Measurements from ENCODE around the gene LRRC47. TPM values are rescaled to one million over a fixed set of nuclear protein-coding genes. Genes with fewer than 3 reads are reported as not detected.

LRRC47 gene
- total RNA-seq, 4 donors from 2014 or later, result 19.0 to 44.7 (median 37.4) TPM

DNA sequence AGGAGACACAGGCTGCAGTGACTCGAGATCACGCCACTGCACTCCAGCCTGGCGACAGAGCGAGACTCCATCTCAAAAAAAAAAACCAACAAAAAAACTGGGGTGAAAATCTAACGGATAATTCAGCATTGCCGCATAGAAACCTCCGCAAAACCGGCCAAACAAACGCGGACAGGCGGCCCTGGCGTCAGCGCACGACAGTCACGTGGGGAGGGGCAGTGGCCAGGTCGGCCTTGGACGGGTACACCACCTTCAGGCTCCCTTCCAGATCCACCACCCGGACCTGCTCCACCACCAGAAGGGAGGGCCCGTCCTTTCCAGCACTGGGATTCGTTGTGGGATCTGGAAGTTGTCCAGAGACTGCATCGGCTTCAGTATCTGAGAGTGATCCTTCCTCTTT is 15.4 kb downstream of the LRRC47 start:
- no peak for DNase-seq
- no peaks in the 10 kb centered on the region for H3K36me3 ChIP-seq

DNA sequence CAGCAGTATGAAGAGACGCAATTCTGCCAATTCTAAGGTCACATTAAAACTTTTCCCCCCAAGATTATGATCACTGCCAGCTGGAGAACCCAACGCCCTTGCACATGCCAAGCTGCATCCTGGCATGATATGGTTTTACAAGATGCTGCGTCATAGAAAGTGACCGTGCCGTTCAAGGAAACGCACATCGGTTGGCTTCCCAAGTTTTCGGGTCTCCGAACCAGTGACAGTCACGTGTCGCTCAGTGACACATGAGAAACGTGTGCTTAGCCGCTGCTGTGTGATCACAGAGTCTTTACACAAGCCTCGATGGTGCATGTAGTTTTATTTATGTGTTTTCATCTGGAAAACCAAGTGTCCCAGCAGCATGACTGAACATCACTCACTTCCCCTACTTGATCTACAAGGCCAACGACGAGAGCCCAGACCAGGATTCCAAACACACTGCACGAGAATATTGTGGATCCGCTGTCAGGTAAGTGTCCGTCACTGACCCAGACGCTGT is 16.3 kb downstream of the LRRC47 start:
- Histone ChIP-seq H3K36me3 (no peaks in the 10 kb centered on the region), H3K27me3 (no peaks in the 10 kb centered on the region), H3K4me3 (no peak overlapping the region), H3K9me3 (no peaks in the 10 kb centered on the region), H3K27ac (no peak overlapping the region), H3K4me1 (peaks cover 0 to under 1% of the 10 kb centered on the region in 2 donors)
- intact Hi-C loops (cut with DNase I; ENCODE audit: low total_unique reads), result no loop called here
- no peak for DNase-seq
- TF ChIP-seq, protein P1, sequence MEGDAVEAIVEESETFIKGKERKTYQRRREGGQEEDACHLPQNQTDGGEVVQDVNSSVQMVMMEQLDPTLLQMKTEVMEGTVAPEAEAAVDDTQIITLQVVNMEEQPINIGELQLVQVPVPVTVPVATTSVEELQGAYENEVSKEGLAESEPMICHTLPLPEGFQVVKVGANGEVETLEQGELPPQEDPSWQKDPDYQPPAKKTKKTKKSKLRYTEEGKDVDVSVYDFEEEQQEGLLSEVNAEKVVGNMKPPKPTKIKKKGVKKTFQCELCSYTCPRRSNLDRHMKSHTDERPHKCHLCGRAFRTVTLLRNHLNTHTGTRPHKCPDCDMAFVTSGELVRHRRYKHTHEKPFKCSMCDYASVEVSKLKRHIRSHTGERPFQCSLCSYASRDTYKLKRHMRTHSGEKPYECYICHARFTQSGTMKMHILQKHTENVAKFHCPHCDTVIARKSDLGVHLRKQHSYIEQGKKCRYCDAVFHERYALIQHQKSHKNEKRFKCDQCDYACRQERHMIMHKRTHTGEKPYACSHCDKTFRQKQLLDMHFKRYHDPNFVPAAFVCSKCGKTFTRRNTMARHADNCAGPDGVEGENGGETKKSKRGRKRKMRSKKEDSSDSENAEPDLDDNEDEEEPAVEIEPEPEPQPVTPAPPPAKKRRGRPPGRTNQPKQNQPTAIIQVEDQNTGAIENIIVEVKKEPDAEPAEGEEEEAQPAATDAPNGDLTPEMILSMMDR (IDR thresholded peaks at IDR 0.05), result no peak
- no peak for TF ChIP-seq POLR2A (IDR thresholded peaks at IDR 0.05)

More for the DNA sequence above, 15.4 kb downstream of the LRRC47 start:
- Histone ChIP-seq H3K9me3 (no peaks in the 10 kb centered on the region), H3K27ac (no peak overlapping the region), H3K4me3 (no peak overlapping the region), H3K4me1 (no peaks in the 10 kb centered on the region), H3K27me3 (no peaks in the 10 kb centered on the region)
- TF ChIP-seq POLR2A (IDR thresholded peaks at IDR 0.05), result no peak
- TF ChIP-seq, protein P1 (IDR thresholded peaks at IDR 0.05), result no peak
- intact Hi-C loops (cut with DNase I; ENCODE audit: low total_unique reads), result no loop called here

DNA sequence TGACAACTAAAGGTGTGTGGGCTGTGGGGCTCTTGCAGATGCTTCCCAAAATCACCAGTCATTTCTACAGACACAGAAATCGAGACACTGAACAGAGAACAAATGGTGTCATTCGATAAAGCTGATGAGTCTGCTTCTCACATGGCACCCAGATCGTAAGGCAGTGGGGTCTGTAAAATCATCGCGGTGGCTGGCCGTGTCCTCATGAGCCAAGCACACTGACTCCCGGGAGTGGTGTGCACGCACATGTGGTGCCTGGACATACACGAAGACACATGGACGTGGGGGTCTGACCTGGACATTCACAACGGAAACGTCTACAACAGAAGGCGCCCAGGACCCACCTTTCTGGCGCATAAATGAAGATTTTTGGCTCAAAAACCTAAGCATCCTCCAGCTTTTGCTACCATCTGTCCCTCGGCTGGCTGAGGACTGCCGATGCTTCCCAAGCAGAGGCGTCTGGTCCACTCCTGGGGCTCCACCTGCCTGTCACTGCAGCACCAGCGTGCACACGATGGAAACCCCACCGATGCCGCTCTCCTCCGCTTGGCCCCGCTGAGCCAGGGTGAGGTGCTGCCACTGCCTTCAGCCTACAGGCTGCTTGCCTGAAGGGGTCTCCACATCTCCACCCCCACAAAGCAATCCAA is 16.9 kb downstream of the LRRC47 start:
- TF ChIP-seq POLR2A (IDR thresholded peaks at IDR 0.05), result no peak
- TF ChIP-seq, protein P1 (IDR thresholded peaks at IDR 0.05), result no peak
- Histone ChIP-seq H3K9me3 (no peaks in the 10 kb centered on the region), H3K27ac (no peak overlapping the region), H3K27me3 (no peaks in the 10 kb centered on the region), H3K4me1 (peaks cover 0 to 6% of the 10 kb centered on the region in 2 donors), H3K4me3 (no peak overlapping the region), H3K36me3 (no peaks in the 10 kb centered on the region)
- intact Hi-C loops (cut with DNase I; ENCODE audit: low total_unique reads), result no loop called here
- no peak for DNase-seq

DNA sequence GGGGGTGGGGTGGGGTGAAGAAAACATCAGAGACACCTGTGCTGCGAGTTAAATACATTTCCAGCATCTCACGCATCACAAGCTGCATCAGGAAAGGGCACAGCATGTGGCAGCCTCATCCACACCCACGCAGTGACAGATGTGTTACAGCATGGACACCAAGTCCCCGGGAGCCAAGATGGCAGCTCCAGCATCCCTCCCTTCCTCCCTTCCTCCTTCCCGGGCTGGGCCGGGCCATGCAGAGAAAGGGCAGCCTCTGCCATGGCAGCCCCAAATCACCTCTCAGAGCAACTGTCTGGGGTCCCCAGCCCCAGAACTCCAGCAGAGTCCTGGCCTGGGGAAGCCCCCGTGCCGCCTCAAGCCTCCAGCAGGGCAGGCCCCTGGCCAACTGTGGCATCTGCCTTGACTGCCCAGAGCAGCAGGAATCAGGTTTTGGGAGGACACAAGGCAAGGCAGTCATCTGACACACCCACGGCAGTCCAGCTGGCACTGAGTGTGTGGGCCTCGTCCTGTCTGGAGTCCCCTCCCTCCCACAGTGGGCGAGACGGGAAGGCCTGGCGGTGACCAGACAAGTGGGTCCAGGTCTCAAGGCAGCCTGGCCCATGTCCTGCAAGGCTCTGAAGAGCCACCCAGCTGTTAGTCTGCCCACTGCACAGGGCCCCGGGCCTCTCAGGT is 17.6 kb downstream of the LRRC47 start:
- no peak for DNase-seq
- Histone ChIP-seq H3K4me3 (no peak overlapping the region), H3K27ac (no peak overlapping the region), H3K36me3 (no peaks in the 10 kb centered on the region), H3K9me3 (no peaks in the 10 kb centered on the region), H3K27me3 (no peaks in the 10 kb centered on the region), H3K4me1 (peaks cover 0 to 6% of the 10 kb centered on the region in 2 donors)
- TF ChIP-seq POLR2A (IDR thresholded peaks at IDR 0.05), result no peak
- TF ChIP-seq, protein P1 (IDR thresholded peaks at IDR 0.05), result no peak
- intact Hi-C loops (cut with DNase I; ENCODE audit: low total_unique reads), result no loop called here

All from uterus (tissue), 4 donors.